Uterus (tissue), 2 donors: ENCODE measurements around the gene SAMD8.
"Not testable (repeated sequence)": the region's sequence is repeated elsewhere in the genome, so short reads cannot be mapped to it uniquely, and the experiment has no call there.

ENCODE experiments used
- CTCF ChIP-seq, 4 experiments: fragments of 200-600 bp in 2 of 4; fragments of 450-650 bp in 2 of 4; sonication (generic) in 2 of 4; IDR thresholded peaks; one replicate each; pipeline ENCODE4 v1.5.1; 2016 to 2019; ENCODE audit warnings: antibody characterized with exemption in 4 of 4, mild to moderate bottlenecking in 2 of 4, moderate library complexity in 1 of 4
- POLR2A ChIP-seq, 2 donors: fragments of 450-650 bp; IDR thresholded peaks; one replicate each; pipeline ENCODE4 v1.6.1; 2016; ENCODE audit warnings: antibody characterized with exemption in 2 of 2, mild to moderate bottlenecking in 1 of 2, moderate library complexity in 1 of 2

- not testable (repeated sequence) for TF ChIP-seq POLR2A, CTCF (IDR thresholded peaks at IDR 0.05)
Measured at GRCh38 chr10:75203046-75203620, 91.7 kb downstream of the SAMD8 start.
